Measurements from ENCODE around the gene DCAF7. TPM values are rescaled to one million over a fixed set of nuclear protein-coding genes. Genes with fewer than 3 reads are reported as not detected.

DCAF7 gene
- total and polyA plus RNA-seq, 8 donors: 11.6 to 45.5 (median 17.4) TPM

GRCh38 chr17:63621684-63622573 lies 71.7 kb downstream of the DCAF7 start, which contains the start of gene MAP3K3:
Gene MAP3K3 (plus strand): TSS chr17:63622417. CDS start chr17:63622760, 343 bp downstream.
- Histone ChIP-seq H3K27ac (peak within 1 kb of the TSS; percentile 81 to 92 (median 90)), H3K36me3 (no peaks in the 10 kb centered on the region), H3K4me3 (peak within 1 kb of the TSS; percentile 68 to 91 (median 72)), H3K27me3 (no peaks in the 10 kb centered on the region), H3K9me3 (no peaks in the 10 kb centered on the region), H3K4me1 (peaks cover 25 to 45% (median 42%) of the 10 kb centered on the region in 4 donors)
- peak; percentile 98 to 100 for DNase-seq
- WGBS, 5 donors: 0 to 1% (median 0%) methylated on average over 28 to 75 of the region's 75 CpGs
- intact Hi-C loops (cut with DNase I; ENCODE audit: low total_unique reads): no loop called here
- TF ChIP-seq, protein P1, sequence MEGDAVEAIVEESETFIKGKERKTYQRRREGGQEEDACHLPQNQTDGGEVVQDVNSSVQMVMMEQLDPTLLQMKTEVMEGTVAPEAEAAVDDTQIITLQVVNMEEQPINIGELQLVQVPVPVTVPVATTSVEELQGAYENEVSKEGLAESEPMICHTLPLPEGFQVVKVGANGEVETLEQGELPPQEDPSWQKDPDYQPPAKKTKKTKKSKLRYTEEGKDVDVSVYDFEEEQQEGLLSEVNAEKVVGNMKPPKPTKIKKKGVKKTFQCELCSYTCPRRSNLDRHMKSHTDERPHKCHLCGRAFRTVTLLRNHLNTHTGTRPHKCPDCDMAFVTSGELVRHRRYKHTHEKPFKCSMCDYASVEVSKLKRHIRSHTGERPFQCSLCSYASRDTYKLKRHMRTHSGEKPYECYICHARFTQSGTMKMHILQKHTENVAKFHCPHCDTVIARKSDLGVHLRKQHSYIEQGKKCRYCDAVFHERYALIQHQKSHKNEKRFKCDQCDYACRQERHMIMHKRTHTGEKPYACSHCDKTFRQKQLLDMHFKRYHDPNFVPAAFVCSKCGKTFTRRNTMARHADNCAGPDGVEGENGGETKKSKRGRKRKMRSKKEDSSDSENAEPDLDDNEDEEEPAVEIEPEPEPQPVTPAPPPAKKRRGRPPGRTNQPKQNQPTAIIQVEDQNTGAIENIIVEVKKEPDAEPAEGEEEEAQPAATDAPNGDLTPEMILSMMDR (IDR thresholded peaks at IDR 0.05): peak in 2 of 7 experiments; percentile 11 to 14
- TF ChIP-seq EP300 (IDR thresholded peaks at IDR 0.05): no peak
- peak in 2 of 3 donors; percentile 86 to 89 for TF ChIP-seq POLR2AphosphoS5 (IDR thresholded peaks at IDR 0.05)
- peak in 2 of 4 donors; percentile 41 to 43 for TF ChIP-seq POLR2A (IDR thresholded peaks at IDR 0.05)

DNA sequence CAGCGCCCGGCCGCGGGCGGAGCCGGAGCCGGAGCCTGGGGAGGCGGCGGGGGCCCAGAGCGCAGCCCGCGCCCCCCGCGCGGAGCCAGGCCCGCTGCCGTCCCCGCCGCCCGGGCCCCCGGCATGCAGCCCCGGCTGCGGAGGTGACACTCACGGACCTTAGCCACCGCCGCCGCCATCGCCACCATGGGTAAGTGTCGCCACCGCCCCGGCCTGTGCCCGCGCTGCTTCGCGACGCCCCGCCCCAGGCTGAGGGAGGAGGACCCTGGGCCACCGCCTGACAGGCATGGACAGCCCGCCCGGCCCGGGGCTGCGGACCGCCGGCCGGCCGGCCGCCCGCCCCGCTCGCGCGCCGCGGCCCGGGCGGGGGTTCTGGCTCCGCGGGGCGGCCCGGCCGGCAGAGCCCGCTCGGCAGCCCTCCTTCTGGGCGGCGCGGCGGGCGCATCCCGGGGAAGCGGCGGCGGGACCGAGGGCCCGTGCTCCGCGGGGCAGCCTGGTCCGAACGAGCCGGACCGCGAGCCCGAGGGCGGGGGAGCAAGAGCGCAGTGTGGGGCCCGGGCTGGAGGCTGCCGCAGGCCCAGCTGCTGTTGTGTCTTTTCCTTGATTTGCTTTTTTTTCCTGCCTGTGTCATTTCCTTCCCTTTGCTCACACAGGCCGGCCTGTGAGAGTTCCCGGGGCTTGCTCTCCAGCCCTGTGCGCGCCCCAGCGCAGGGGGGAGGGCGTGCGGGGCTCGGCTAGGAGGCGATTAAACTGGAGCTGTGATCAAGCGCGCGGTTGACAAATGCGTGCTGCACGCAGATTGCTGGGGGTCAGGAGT lies 72.5 kb downstream of the DCAF7 start:
- H3K9me3 ChIP-seq: no peaks in the 10 kb centered on the region
- H3K27ac ChIP-seq: peak overlapping the region; percentile 78 to 92 (median 90)
- TF ChIP-seq POLR2A (IDR thresholded peaks at IDR 0.05): no peak
- peak in 1 of 3 donors; percentile 13 for TF ChIP-seq POLR2AphosphoS5 (IDR thresholded peaks at IDR 0.05)
- TF ChIP-seq, protein P1 (IDR thresholded peaks at IDR 0.05): no peak
- TF ChIP-seq EP300 (IDR thresholded peaks at IDR 0.05): no peak
- peak overlapping the region; percentile 68 to 91 (median 72) for H3K4me3 ChIP-seq
- H3K36me3 ChIP-seq: no peaks in the 10 kb centered on the region
- peaks cover 31 to 54% (median 50%) of the 10 kb centered on the region in 4 donors for H3K4me1 ChIP-seq
- DNase-seq: peak; percentile 80 to 88
- WGBS, 5 donors: 0 to 1% (median 1%) methylated on average over 14 to 100 of the region's 100 CpGs
- no peaks in the 10 kb centered on the region for H3K27me3 ChIP-seq
- intact Hi-C loops (cut with DNase I; ENCODE audit: low total_unique reads): no loop called here

- 26 to 40% (median 28%) methylated on average over 7 of the region's 7 CpGs for WGBS, 5 donors
- TF ChIP-seq, protein P1 (IDR thresholded peaks at IDR 0.05): no peak
- no peak for TF ChIP-seq POLR2A (IDR thresholded peaks at IDR 0.05)
- TF ChIP-seq EP300 (IDR thresholded peaks at IDR 0.05): no peak
- no peak for TF ChIP-seq POLR2AphosphoS5 (IDR thresholded peaks at IDR 0.05)
- intact Hi-C loops (cut with DNase I; ENCODE audit: low total_unique reads): no loop called here
- Histone ChIP-seq H3K27ac (peak overlapping the region in 2 of 5 donors; percentile 10 to 90), H3K4me1 (peaks cover 37 to 66% (median 55%) of the 10 kb centered on the region in 4 donors), H3K36me3 (peaks cover 0 to 7% (median 2%) of the 10 kb centered on the region in 4 donors), H3K27me3 (no peaks in the 10 kb centered on the region), H3K9me3 (no peaks in the 10 kb centered on the region), H3K4me3 (peak overlapping the region; percentile 68 to 91 (median 72))
- no peak for DNase-seq
Measured at GRCh38 chr17:63623786-63624530, 73.7 kb downstream of the DCAF7 start.
